Anterior cingulate cortex (tissue), 58 donors: Measurements from ENCODE around the gene TBX6.
A peak's percentile ranks its signal among the peaks of the same experiment; 100 is the strongest.

Experiments
- DNase-seq, 58 donors: peaks; one replicate each; lab custom pipeline; 2025; lab: John Stamatoyannopoulos, UW

Gene TBX6

DNA sequence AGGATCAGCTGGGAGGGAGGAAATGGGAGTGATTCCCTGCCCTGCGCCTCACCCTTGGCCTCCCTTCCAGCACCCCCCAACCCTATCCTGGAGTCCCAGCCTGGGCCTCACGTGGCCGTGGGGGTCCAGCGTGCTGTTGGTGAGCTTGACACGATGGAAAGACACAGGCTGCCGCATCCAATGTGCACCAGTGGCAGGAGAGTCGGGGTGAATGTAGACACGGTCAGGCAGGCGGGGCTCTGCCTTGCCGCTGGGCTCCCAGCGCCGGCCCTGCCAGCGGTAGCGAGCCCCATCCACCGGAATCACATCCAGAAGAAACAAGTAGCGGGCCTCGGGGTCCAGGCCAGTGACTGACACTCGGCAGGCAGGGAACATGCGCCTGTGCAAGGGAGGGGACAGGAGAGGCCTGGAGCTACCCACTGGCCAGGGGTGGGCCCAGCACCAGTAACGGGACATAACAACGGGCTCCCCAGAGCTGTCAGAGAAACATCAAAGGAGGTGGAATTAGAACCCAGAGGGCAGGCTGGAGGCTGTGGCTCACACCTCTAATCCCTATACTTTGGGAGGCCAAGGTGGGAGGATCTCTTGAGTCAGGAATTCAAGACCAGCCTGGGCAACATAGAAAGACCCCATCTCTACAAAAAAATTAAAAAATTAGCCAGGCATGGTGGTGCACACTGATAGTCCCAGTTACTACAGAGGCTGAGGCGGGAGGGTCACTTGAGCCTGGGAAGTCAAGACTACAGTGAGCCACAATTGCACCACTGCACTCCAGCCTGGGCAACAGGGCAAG, 2.7 kb downstream of the TBX6 start:
- no peak for DNase-seq

- no peak for DNase-seq
Measured at GRCh38 chr16:30088237-30088831, 3.4 kb downstream of the TBX6 start.

DNA sequence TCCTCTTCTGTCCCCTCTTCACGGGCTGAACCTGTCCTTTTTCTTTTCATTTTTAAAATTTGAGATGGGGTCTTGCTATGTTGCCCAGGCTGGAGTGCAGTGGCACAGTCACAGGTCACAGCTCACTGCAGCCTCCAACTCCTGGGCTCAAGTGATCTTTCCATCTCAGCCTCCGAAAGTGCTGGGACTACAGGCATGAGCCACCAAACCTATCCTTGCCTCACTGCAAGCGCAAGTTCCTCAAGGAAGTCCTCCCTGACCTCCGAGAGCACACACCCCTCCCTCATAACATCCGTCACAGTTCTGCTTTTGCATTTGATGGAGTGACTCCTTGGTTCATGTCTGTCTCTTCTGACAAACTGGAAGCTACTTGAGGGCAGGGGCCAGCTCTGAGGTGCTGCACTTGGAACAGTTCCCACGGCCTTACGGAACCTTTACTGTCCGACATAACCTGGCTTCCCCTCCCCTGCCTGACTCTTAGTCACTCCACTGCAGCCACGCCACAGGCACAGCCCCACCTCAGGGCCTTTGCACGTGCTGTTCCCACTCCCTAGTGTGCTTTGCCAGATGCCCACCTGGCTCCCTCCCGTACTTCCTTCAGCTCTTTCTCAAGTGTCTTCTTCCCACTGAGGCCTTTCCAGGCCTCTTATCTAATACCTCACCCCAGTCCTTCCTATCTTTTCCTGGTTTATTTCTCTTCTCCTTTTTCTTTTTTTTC, 4.4 kb downstream of the TBX6 start:
- no peak for DNase-seq

DNA sequence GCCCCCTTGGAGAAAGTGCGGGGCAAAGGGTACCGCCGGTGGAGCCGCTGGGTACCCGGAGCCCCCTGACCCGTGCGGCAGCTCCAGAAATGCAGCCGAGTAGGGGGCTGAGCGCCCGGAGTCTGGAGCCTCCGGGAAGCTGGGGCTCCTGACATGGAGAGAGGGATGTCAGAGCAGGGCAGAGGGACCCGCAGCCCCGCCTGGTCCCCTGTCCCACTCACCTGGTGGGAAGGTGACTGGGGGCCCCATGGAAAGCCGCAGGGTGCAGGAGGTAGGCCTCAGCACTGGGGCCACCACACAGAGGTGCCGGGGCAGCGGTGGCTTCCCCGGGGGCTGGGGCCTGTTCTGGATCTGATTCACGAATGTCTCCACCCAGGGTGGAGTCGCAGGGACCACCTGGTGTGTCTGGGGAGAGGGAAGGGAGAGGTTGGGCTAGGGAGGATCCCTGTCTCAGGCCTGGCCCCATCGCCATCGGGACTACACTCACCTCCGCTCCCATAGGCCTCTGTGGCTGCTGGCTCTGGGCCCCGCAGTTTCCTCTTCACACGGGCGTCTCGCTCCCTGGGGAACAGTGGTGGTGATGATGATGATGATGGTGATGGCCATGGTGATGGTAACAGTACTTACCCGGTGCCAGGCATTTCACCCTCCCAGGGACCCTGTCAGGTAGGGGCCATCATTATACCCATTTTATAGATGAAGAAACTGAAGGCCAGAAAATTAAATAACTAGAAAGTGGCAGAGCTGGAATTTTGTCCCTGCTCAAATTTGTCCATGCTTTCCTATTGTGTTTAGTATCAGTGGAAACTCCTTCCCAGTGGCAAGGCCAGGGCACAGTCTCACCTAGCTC, 5.2 kb downstream of the TBX6 start:
- DNase-seq = no peak

DNA sequence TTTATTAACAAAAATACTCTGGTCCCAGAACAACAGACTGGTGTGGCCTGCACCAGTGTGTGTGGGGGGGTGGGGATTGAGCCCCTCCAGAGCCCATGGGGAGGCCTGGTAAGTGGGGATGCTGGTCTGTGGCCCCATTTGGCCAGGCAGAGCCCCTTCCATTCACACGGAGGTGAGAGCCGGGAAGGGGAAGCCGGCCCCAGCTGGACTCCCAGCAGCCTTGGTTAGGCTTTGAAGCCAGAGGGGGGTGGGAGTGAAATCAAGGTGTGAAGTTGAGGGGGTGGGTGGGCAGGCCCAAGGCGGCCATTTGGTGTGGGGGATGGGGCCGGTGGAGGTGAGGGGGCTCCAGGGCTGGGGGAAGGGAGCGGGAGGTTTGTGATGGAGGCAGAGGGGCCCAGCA, 5.9 kb downstream of the TBX6 start:
- no peak for DNase-seq

GRCh38 chr16:30085247-30085646, 6.5 kb downstream of the TBX6 start:
- no peak for DNase-seq

DNA sequence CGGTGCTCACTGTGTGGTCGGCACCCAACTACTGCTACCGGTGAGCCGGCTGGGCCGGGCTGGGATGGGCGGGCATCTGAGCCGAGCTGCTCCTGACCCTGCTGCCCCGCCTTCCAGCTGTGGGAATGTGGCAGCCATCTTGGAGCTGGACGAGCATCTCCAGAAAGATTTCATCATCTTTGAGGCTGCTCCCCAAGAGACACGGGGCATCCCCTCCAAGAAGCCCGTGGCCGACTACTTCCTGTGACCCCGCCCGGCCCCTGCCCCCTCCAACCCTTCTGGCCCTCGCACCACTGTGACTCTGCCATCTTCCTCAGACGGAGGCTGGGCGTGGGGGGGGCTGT, 6.9 kb downstream of the TBX6 start:
- DNase-seq = no peak

DNA sequence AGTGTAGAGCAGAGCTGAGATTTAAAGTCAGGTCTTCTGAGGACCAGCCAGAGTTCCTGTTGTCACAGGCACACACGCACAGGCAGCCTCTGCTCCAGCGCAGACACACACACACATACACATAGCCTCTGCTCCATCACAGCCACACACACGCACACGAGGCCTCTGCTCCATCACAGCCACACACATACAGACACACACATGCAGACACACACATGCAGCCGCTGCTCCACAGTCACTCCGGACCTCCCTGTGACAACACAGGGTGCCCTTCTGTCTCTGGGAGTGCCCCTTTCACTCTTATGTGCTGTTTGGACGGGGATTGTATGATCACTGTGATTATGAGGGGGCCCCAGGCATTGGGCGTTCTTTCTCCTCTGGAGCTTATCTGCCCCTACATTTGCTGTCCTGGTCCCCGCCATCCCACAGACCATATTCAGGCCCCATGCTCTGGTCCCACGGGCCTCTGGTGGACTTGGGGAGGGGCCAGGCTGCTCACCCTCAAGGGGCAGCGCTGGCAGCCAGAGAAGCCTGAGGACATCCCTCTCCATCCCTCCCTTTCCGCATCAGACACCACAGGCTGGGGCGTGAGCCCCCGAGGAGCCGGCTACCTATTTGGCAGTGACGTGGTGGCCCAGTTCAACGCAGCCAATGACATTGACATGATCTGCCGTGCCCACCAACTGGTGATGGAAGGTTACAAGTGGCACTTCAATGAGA, 7.5 kb downstream of the TBX6 start:
- DNase-seq = no peak

DNA sequence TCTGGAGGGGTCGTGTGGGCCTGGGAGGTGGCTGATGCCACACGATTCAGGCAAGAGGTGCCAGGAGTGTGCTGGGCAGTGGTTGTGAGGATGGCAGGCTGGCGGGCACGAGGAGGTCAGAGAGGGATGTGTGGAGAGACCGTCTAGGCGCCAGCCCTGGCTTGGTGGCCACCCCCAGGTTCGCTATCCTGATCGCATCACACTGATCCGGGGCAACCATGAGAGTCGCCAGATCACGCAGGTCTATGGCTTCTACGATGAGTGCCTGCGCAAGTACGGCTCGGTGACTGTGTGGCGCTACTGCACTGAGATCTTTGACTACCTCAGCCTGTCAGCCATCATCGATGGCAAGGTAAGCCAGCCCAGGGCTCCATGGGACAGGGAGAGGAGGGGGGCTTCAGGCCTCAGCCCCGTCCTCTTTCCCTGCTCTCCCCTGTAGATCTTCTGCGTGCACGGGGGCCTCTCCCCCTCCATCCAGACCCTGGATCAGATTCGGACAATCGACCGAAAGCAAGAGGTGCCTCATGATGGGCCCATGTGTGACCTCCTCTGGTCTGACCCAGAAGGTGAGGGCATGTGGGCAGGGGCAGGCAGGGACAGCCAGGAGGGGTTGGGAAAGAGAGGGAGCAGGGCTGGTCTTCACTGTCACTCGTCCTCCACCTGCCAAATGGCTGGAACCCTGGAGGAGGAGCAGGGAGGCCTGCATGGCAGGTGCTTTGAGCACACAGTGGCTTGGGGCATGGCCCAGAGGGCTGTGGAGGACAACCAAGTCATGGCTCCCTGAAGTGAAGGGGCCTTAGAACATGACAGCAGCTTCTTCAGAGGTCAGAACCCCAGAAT, 8.3 kb downstream of the TBX6 start:
- DNase-seq = no peak

DNA sequence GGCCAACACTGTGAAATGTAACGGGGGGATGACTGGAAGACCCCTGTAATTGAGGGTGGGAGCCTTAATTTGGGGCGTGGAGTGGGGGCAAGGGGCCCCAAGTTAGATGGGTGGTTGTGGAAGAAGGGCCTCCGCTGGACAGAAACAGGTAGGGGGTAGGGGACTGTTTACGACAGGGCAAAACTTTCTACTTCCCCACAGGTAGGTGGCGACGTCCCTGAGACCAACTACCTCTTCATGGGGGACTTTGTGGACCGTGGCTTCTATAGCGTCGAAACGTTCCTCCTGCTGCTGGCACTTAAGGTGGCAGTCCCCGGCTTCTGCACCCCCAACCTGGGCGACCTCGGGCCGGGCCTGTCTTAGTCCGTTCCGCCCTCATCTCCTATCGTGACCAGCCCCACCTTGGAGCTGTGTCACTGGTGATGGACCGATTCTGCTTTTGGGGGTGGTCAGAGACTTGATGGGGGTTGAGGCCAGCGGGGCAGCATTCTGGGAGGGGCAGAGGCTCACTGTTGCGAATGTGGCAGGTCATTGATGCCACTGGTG, 9.1 kb downstream of the TBX6 start:
- no peak for DNase-seq

- DNase-seq = no peak
Measured at GRCh38 chr16:30079480-30079879, 12.2 kb downstream of the TBX6 start.

GRCh38 chr16:30078744-30079143, 13.0 kb downstream of the TBX6 start:
- DNase-seq = no peak

- DNase-seq = no peak
Measured at GRCh38 chr16:30077656-30078055, 14.1 kb downstream of the TBX6 start.

DNA sequence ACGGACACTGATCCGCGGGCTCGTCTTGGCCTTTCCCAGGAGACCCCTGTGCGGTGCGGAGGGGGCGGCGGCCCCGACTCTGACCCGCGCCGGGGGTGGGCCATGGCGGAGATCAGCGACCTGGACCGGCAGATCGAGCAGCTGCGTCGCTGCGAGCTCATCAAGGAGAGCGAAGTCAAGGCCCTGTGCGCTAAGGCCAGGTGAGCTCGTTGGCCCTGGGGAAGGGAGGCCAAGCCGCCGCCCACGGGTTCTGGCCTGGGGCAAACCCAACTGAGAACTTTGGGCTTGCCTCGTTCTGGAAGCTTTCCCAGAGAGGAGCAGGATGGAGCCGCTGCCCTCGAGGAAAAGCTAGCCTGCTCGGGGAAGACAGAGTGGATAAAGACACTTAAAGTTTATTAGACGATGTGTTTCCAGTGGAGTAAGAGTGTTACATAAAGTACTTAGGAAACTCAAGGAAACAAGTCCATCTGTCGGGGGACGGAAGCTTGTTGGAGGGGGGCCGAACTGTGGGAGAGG, 15.4 kb downstream of the TBX6 start:
- no peak for DNase-seq

DNA sequence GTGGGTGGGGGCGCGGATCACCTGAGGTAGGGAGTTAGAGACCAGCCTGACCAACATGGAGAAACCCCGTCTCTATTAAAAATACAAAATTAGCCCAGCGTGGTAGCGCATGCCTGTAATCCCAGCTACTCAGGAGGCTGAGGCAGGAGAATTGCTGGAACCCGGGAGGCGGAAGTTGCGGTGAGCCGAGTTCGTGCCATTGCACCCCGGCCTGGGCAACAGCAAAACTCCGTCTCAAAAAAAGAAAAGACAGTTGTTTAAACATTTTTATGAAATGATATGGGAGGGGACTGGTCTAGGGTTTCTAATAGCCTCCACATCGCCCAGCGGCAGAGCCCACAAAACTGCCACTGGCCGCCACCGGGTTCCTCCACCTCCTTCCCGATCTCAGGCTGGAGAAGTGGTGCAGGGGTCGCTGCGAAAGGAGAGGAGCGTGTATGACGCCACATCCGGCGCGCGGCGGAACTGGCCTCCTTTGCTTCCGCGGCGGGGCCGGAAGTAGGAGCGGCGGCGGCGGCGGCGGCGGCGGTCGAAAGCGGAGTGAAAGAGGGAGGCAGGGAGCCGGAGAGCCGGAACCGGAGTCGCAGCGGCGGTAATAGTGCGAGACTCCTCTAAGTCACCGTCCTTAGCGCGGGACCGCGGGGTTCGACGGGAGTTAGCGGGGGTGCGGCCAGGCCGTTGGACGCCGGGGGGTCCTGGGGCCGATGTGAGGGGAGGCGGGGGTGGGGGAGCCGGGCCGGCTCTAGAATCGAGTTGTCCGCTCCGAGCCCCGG, 16.0 kb downstream of the TBX6 start, which contains the start of gene PPP4C:
PPP4C (plus strand) TSS at position 492 of the 773 bp plus-strand sequence. CDS start 384 bp downstream, outside the sequence.
- peak in 56 of 58 donors; percentile 28 to 93 (median 80) for DNase-seq

DNA sequence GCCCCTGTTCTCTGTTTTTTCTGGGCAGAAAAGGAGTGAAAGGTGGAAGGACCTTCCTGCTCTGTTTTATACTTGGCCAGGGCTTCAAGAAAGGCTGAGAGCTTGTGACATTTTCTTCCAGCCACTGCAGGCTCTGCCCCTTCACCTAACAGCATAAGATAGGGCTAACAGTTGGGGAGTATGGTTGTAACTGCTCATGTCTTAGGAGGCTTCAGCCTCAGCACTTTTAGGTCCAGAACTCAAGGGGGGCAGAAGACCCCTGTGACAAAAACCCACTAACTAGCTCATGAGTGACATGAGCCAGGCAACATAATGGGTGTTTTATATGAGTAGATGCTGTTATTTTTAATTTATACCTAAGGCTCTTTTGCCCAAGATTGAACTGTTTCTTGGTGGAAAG, 21.2 kb downstream of the TBX6 start:
- no peak for DNase-seq

GRCh38 chr16:30069611-30070462, 21.9 kb downstream of the TBX6 start:
- DNase-seq = peak in 20 of 58 donors; percentile 6 to 53 (median 32)
